T-helper 2 cell treated with Interferon-gamma antibody and Interleukin-4, amounts not matched to agents 5 μg/mL and 100 μg/mL, for 36 hours (primary cell): ENCODE results near the gene PRKCG.

ENCODE experiments used
- DNase-seq: peaks from one replicate; pipeline ENCODE4 v3.0.0; 2021; ENCODE audit warnings: low spot score
- H3K27ac Mint-ChIP-seq: one replicate; pipeline ENCODE4 v1.8.0; 2021; ENCODE audit warnings: mild to moderate bottlenecking, mixed read lengths
- H3K27me3 Mint-ChIP-seq: one replicate; pipeline ENCODE4 v1.8.0; 2021; ENCODE audit warnings: low read depth, mixed read lengths
- H3K36me3 Mint-ChIP-seq: one replicate; pipeline ENCODE4 v1.8.0; 2021; ENCODE audit warnings: low read depth, mixed read lengths
- H3K4me1 Mint-ChIP-seq: one replicate; pipeline ENCODE4 v1.8.0; 2021; ENCODE audit warnings: low read depth, mixed read lengths
- H3K4me3 Mint-ChIP-seq: one replicate; pipeline ENCODE4 v1.8.0; 2022; ENCODE audit warnings: mild to moderate bottlenecking, moderate library complexity, mixed read lengths
- H3K9me3 Mint-ChIP-seq: one replicate; pipeline ENCODE4 v1.8.0; 2021; ENCODE audit warnings: mixed read lengths

PRKCG gene

DNA sequence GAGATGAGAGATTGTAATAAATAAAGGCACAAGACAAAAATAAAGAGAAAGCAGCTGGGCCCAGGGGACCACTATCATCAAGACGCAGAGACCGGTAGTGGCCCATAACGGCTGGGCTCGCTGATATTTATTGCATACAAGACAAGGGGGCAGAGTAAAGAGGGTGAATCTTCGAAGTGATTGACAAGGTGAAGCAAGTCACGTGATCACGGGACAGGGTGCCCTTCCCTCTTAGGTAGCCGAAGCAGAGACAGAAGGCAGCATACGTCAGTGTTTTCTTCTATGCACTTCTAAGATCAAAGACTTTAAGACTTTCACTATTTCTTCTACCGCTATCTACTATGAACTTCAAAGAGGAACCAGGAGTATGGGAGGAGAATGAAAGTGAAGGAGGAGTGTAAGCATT, 4.6 kb upstream of the PRKCG start:
- Mint-ChIP-seq H3K4me3 (peak overlapping the region; percentile 49), H3K36me3 (peaks cover 36% of the 10 kb centered on the region), H3K9me3 (peaks cover 4% of the 10 kb centered on the region), H3K27me3 (peaks cover 2% of the 10 kb centered on the region), H3K27ac (peak overlapping the region; percentile 61), H3K4me1 (peaks cover 37% of the 10 kb centered on the region)
- DNase-seq: no peak

- peaks cover 12% of the 10 kb centered on the region for H3K27me3 Mint-ChIP-seq
Observed at GRCh38 chr19:53878776-53879139, 3.2 kb upstream of the PRKCG start.

DNA sequence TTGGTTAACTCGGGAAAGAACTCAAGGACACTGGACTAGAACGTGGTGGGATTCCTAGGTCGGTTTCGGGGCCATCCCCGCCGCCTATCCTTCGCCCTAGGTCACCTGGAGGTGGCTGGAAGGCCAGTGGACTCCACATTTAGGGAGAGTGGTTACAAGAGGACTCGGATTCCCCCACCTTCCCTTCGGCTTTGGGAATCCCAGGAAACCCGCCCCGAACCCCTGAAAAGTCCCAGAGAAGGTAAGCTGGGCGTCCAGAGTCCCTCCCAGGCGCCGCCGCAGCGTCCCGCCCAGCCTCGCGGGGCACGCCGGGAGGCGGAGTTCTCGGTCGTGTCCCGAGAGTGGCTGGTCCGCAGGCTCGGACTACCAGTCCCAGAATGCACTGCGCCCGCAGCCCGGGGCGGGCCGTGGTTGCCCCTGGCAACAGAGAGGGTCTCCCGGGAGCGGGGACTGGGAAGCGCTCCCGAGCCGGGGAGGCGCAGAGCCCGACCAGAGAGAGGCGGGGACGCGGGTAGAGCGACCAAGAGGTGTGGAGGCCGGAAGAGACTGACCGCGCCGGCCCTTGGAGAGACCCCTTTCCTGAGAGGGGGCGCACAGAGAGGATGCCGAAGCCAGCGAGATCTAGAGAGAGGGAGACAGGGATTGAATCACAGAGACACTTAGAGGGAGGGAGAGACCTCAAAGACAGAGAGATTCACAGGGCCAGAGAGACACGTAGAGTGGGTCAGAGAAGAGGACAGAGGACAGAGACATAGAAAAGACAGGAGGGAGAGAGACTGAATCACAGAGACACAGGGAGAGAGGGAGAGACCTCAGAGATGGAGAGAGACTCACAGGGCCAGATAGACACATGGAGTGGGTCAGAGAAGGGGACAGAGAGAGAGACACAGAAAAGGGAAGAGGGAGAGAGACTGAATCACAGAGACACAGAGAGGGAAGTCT, 2.6 kb upstream of the PRKCG start:
- peaks cover 19% of the 10 kb centered on the region for H3K36me3 Mint-ChIP-seq
- peaks cover 19% of the 10 kb centered on the region for H3K27me3 Mint-ChIP-seq
- no peak overlapping the region for H3K4me3 Mint-ChIP-seq
- no peak overlapping the region for H3K27ac Mint-ChIP-seq
- DNase-seq: peak; percentile 83
- H3K4me1 Mint-ChIP-seq: peaks cover 25% of the 10 kb centered on the region
- H3K9me3 Mint-ChIP-seq: peaks cover 3% of the 10 kb centered on the region

More at GRCh38 chr19:53878776-53879139, 3.2 kb upstream of the PRKCG start:
- no peak for DNase-seq
- H3K27ac Mint-ChIP-seq: no peak overlapping the region
- peaks cover 4% of the 10 kb centered on the region for H3K9me3 Mint-ChIP-seq
- H3K36me3 Mint-ChIP-seq: peaks cover 26% of the 10 kb centered on the region
- no peak overlapping the region for H3K4me3 Mint-ChIP-seq
- peaks cover 30% of the 10 kb centered on the region for H3K4me1 Mint-ChIP-seq

DNA sequence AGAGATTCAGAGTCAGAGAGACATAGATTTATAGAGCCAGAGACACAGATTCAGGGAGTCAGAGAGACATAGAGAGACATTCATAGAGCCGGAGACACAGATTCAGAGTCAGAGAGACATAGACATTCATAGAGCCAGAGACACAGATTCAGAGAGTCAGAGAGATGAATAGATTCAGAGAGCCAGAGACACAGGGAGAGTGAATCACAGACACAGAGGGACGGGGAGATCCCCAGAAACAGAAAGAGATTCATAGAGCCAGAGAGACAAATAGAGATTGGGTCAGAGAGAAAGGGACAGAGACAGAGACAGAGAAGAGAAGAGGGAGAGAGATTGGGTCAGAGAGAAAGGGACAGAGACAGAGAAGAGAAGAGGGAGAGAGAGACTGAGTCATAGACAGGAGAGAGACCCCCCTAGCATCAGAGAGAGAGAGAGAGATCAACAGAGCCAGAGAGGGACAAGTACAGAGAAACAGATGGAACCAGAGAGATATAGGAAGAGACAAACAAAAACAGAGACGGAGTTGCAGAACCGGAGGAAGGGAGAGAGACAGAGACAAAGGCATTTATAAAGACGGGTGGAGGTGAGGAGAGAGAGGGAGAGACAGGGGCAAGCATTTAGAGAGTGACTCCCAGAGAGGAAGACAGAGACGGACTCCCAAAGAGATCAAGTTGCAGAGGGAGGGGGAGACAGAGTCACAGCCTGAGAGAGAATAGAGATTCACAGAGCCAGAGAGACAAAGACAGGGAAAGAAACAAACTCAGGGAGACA, 1.1 kb upstream of the PRKCG start:
- peaks cover 17% of the 10 kb centered on the region for H3K4me1 Mint-ChIP-seq
- H3K9me3 Mint-ChIP-seq: no peaks in the 10 kb centered on the region
- no peak overlapping the region for H3K4me3 Mint-ChIP-seq
- H3K27me3 Mint-ChIP-seq: peaks cover 30% of the 10 kb centered on the region
- no peak overlapping the region for H3K27ac Mint-ChIP-seq
- H3K36me3 Mint-ChIP-seq: peaks cover 8% of the 10 kb centered on the region
- no peak for DNase-seq

DNA sequence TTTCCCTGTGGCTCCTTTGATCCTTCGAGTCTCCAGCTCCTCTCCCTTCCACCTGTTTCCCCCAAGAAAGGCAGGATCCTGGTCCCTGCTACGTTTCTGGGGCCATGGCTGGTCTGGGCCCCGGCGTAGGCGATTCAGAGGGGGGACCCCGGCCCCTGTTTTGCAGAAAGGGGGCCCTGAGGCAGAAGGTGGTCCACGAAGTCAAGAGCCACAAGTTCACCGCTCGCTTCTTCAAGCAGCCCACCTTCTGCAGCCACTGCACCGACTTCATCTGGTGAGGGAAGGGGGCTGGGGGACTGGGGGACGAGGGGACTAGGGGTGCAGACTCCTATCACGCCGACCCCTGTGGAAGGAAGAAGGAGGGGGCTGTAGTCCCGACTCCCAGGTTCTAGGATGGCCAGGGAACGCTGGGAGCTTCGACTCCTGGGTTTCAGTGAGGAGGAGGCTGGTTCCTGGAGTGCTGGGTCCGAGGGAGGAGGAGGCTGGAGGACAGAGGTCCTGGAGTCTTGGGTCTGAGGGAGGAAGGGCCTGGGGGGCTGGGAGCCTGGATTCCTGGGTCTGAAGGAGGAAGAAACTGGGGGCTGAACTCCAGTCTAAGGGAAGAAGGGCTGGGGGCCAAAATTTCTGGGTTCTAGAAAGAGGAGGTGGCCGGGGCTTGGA, 524 bp downstream of the PRKCG start:
- Mint-ChIP-seq H3K27ac (no peak overlapping the region), H3K27me3 (peaks cover 36% of the 10 kb centered on the region), H3K4me1 (peaks cover 5% of the 10 kb centered on the region), H3K36me3 (no peaks in the 10 kb centered on the region), H3K4me3 (peak overlapping the region; percentile 34), H3K9me3 (no peaks in the 10 kb centered on the region)
- no peak for DNase-seq

DNA sequence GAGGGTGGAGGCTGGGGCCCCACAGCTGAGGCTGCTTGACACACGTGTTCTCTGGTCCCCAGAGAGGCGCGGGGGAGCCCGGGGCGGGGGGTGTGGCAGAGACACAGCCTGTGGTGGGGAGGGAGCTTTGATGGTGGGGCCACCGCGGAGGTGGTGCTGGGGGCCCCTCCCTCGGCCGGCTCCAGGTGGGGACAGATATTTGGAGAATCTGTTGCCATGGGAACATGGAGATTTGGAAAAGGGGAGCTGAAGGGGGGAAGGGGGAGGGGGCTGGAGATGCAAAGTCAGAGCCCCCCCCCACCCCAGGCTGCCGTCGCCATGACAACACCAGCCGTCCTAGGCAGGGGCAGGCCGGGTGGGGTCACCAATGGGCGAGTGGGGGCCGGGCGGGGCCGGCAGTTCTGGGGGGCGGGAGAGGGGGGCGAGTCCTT, 1.2 kb downstream of the PRKCG start:
- Mint-ChIP-seq H3K4me1 (peaks cover 3% of the 10 kb centered on the region), H3K27ac (no peak overlapping the region), H3K4me3 (no peak overlapping the region), H3K36me3 (no peaks in the 10 kb centered on the region), H3K27me3 (peaks cover 36% of the 10 kb centered on the region), H3K9me3 (no peaks in the 10 kb centered on the region)
- no peak for DNase-seq

GRCh38 chr19:53883741-53884140, 1.7 kb downstream of the PRKCG start:
- Mint-ChIP-seq H3K27me3 (peaks cover 36% of the 10 kb centered on the region), H3K4me1 (peaks cover 3% of the 10 kb centered on the region), H3K4me3 (no peak overlapping the region), H3K9me3 (no peaks in the 10 kb centered on the region), H3K27ac (no peak overlapping the region), H3K36me3 (no peaks in the 10 kb centered on the region)
- DNase-seq: no peak

DNA sequence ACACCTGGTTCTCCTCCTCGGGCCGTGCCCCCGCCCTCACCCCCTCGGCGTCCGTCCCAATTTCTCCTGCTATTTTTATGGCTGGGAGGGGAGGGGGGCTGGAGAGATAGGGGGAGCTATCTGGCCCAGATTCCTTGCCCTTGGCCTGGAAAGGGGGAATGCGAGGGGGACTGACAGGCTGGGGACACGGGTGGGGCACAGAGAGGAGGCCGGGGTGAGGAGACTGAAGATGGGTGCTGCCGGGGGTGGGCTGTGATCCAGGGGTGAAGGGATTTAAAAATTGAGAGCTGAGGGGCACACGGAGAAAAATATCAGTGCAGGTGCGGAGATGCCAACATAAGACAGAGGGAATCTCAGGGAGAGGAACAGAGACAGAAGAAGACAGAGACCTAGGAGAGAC, 2.3 kb downstream of the PRKCG start:
- Mint-ChIP-seq H3K27me3 (peaks cover 37% of the 10 kb centered on the region), H3K36me3 (no peaks in the 10 kb centered on the region), H3K27ac (no peak overlapping the region), H3K4me3 (no peak overlapping the region), H3K4me1 (peaks cover 3% of the 10 kb centered on the region), H3K9me3 (no peaks in the 10 kb centered on the region)
- no peak for DNase-seq

GRCh38 chr19:53885036-53885435, 3.0 kb downstream of the PRKCG start:
- Mint-ChIP-seq H3K27me3 (peaks cover 38% of the 10 kb centered on the region), H3K4me1 (peaks cover 3% of the 10 kb centered on the region), H3K4me3 (no peak overlapping the region), H3K27ac (no peak overlapping the region), H3K36me3 (no peaks in the 10 kb centered on the region), H3K9me3 (no peaks in the 10 kb centered on the region)
- DNase-seq: no peak

DNA sequence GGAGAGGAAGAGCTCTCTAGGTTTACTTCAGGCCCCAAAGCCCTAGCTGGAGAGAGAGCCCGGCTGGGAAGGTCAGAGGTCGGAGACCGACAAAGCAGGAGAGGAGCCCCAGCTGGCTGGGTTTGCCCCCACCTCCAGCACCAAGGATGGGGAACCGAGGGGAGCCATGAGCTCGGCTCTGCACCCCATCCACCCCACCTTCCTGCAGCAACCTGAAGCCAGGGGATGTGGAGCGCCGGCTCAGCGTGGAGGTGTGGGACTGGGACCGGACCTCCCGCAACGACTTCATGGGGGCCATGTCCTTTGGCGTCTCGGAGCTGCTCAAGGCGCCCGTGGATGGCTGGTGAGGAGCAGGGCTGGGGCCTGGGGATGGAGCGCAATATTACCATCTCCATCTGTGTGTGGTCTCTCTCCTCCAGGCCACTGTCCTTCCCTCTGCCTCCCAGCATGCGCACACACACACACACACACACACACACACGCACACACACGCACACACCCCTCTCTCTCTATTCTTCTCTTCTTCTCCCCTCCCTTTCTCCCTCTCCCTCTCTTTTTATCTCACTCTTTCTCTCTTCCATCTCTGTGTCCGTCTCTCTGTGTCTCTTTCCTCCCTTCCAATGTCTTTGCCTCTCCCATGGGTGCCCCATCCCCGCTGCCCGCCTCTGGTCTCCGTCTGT, 10.4 kb downstream of the PRKCG start:
- H3K36me3 Mint-ChIP-seq: no peaks in the 10 kb centered on the region
- H3K9me3 Mint-ChIP-seq: no peaks in the 10 kb centered on the region
- H3K4me3 Mint-ChIP-seq: no peak overlapping the region
- H3K27me3 Mint-ChIP-seq: peaks cover 9% of the 10 kb centered on the region
- H3K27ac Mint-ChIP-seq: no peak overlapping the region
- DNase-seq: no peak
- no peaks in the 10 kb centered on the region for H3K4me1 Mint-ChIP-seq

GRCh38 chr19:53892981-53893325, 11.0 kb downstream of the PRKCG start:
- Mint-ChIP-seq H3K9me3 (no peaks in the 10 kb centered on the region), H3K27me3 (peaks cover 12% of the 10 kb centered on the region), H3K27ac (no peak overlapping the region), H3K36me3 (no peaks in the 10 kb centered on the region), H3K4me1 (no peaks in the 10 kb centered on the region), H3K4me3 (no peak overlapping the region)
- no peak for DNase-seq

GRCh38 chr19:53894707-53895106, 12.7 kb downstream of the PRKCG start:
- Mint-ChIP-seq H3K9me3 (no peaks in the 10 kb centered on the region), H3K36me3 (no peaks in the 10 kb centered on the region), H3K27me3 (peaks cover 13% of the 10 kb centered on the region), H3K4me1 (peaks cover 5% of the 10 kb centered on the region), H3K4me3 (no peak overlapping the region), H3K27ac (no peak overlapping the region)
- DNase-seq: no peak

- Mint-ChIP-seq H3K27ac (no peak overlapping the region), H3K27me3 (peaks cover 11% of the 10 kb centered on the region), H3K9me3 (no peaks in the 10 kb centered on the region)
Observed at GRCh38 chr19:53896682-53897081, 14.7 kb downstream of the PRKCG start.

More at GRCh38 chr19:53896682-53897081, 14.7 kb downstream of the PRKCG start:
- Mint-ChIP-seq H3K36me3 (no peaks in the 10 kb centered on the region), H3K4me3 (no peak overlapping the region), H3K4me1 (peaks cover 5% of the 10 kb centered on the region)
- DNase-seq: no peak
